Measurements from ENCODE around the gene NKD2. TPM values are rescaled to one million over a fixed set of nuclear protein-coding genes. Genes with fewer than 3 reads are reported as not detected.

The NKD2 gene
- total RNA-seq, 1 donor from 2014 or later, result 1.8 TPM

- no peak for TF ChIP-seq CTCF (IDR thresholded peaks at IDR 0.05; ENCODE audit: unreplicated experiment)
- Mint-ChIP-seq H3K9me3 (ENCODE audit: unreplicated experiment) (no peaks in the 10 kb centered on the region), H3K4me1 (ENCODE audit: unreplicated experiment) (peaks cover 2% of the 10 kb centered on the region), H3K4me3 (ENCODE audit: unreplicated experiment) (no peak overlapping the region), H3K27me3 (ENCODE audit: unreplicated experiment) (peaks cover 5% of the 10 kb centered on the region), H3K36me3 (ENCODE audit: low read depth, unreplicated experiment) (peaks cover 6% of the 10 kb centered on the region), H3K27ac (ENCODE audit: unreplicated experiment) (no peak overlapping the region)
- no peak for DNase-seq (ENCODE audit: low spot score)
These were observed 54.4 kb downstream of the NKD2 start for GRCh38 chr5:1062761-1063568.

- no peaks in the 10 kb centered on the region for H3K9me3 Mint-ChIP-seq (ENCODE audit: unreplicated experiment)
- no peak overlapping the region for H3K27ac Mint-ChIP-seq (ENCODE audit: unreplicated experiment)
- TF ChIP-seq CTCF (IDR thresholded peaks at IDR 0.05; ENCODE audit: unreplicated experiment), result no peak
These were observed 55.2 kb downstream of the NKD2 start for GRCh38 chr5:1063661-1064382.

GRCh38 chr5:1064383-1065142 lies 56.0 kb downstream of the NKD2 start:
- H3K36me3 Mint-ChIP-seq (ENCODE audit: low read depth, unreplicated experiment), result peaks cover 6% of the 10 kb centered on the region
- no peaks in the 10 kb centered on the region for H3K9me3 Mint-ChIP-seq (ENCODE audit: unreplicated experiment)
- peaks cover 2% of the 10 kb centered on the region for H3K4me1 Mint-ChIP-seq (ENCODE audit: unreplicated experiment)
- no peak for TF ChIP-seq CTCF (IDR thresholded peaks at IDR 0.05; ENCODE audit: unreplicated experiment)
- no peak overlapping the region for H3K4me3 Mint-ChIP-seq (ENCODE audit: unreplicated experiment)
- peaks cover 5% of the 10 kb centered on the region for H3K27me3 Mint-ChIP-seq (ENCODE audit: unreplicated experiment)
- no peak for DNase-seq (ENCODE audit: low spot score)
- no peak overlapping the region for H3K27ac Mint-ChIP-seq (ENCODE audit: unreplicated experiment)

More at GRCh38 chr5:1063661-1064382, 55.2 kb downstream of the NKD2 start:
- peaks cover 6% of the 10 kb centered on the region for H3K36me3 Mint-ChIP-seq (ENCODE audit: low read depth, unreplicated experiment)
- H3K27me3 Mint-ChIP-seq (ENCODE audit: unreplicated experiment), result peaks cover 5% of the 10 kb centered on the region
- DNase-seq (ENCODE audit: low spot score), result no peak
- no peak overlapping the region for H3K4me3 Mint-ChIP-seq (ENCODE audit: unreplicated experiment)
- peaks cover 2% of the 10 kb centered on the region for H3K4me1 Mint-ChIP-seq (ENCODE audit: unreplicated experiment)

GRCh38 chr5:1065143-1065750 lies 56.6 kb downstream of the NKD2 start:
- peaks cover 6% of the 10 kb centered on the region for H3K36me3 Mint-ChIP-seq (ENCODE audit: low read depth, unreplicated experiment)
- DNase-seq (ENCODE audit: low spot score), result no peak
- no peak overlapping the region for H3K4me3 Mint-ChIP-seq (ENCODE audit: unreplicated experiment)
- no peak overlapping the region for H3K27ac Mint-ChIP-seq (ENCODE audit: unreplicated experiment)
- peaks cover 4% of the 10 kb centered on the region for H3K27me3 Mint-ChIP-seq (ENCODE audit: unreplicated experiment)
- TF ChIP-seq CTCF (IDR thresholded peaks at IDR 0.05; ENCODE audit: unreplicated experiment), result no peak
- H3K9me3 Mint-ChIP-seq (ENCODE audit: unreplicated experiment), result no peaks in the 10 kb centered on the region
- peaks cover 2% of the 10 kb centered on the region for H3K4me1 Mint-ChIP-seq (ENCODE audit: unreplicated experiment)
